MM.1S (cell line): ENCODE results near the gene DEUP1.

Source experiments
- DNase-seq: peaks from one replicate; pipeline ENCODE4 v3.0.0-alpha.2; 2015
- H2AFZ ChIP-seq: fragments of 300-600 bp; sonication (generic); 2 replicates; pipeline ENCODE4 v1.6.0; 2016; ENCODE audit warnings: antibody characterized with exemption, low read length
- H3F3A ChIP-seq: fragments of 300-600 bp; sonication (generic); 2 replicates; pipeline ENCODE4 v1.6.1; 2016; ENCODE audit warnings: mild to moderate bottlenecking, antibody characterized with exemption, low read length, moderate library complexity, mixed read lengths; ENCODE audit not compliant: insufficient read depth
- H3K27ac ChIP-seq: fragments of 300-600 bp; sonication (generic); 2 replicates; pipeline ENCODE4 v1.5.1; 2016; ENCODE audit warnings: mild to moderate bottlenecking, low read length
- H3K27me3 ChIP-seq: fragments of 300-600 bp; sonication (generic); replicated peaks from 2 replicates; pipeline ENCODE4 v1.6.0; 2016; ENCODE audit warnings: low read length; ENCODE audit not compliant: insufficient read depth
- H3K36me3 ChIP-seq: fragments of 300-600 bp; sonication (generic); replicated peaks from 2 replicates; pipeline ENCODE4 v1.6.1; 2016; ENCODE audit warnings: mild to moderate bottlenecking, low read length, mixed read lengths; ENCODE audit not compliant: insufficient read depth
- H3K4me1 ChIP-seq: fragments of 300-600 bp; sonication (generic); 2 replicates; pipeline ENCODE4 v1.6.1; 2016; ENCODE audit warnings: low read length, mixed read lengths
- H3K4me2 ChIP-seq: fragments of 300-600 bp; sonication (generic); 2 replicates; pipeline ENCODE4 v1.6.0; 2016; ENCODE audit warnings: low read depth, low read length
- H3K4me3 ChIP-seq: fragments of 300-600 bp; sonication (generic); 2 replicates; pipeline ENCODE4 v1.5.1; 2016; ENCODE audit warnings: low read length, mixed read lengths
- H3K79me2 ChIP-seq: fragments of 300-600 bp; sonication (generic); 2 replicates; pipeline ENCODE4 v1.6.1; 2016; ENCODE audit warnings: mixed run types, low read length, mixed read lengths
- H3K9ac ChIP-seq: fragments of 300-600 bp; sonication (generic); 2 replicates; pipeline ENCODE4 v1.6.1; 2016; ENCODE audit warnings: low read length, mixed read lengths
- H3K9me2 ChIP-seq: fragments of 300-600 bp; sonication (generic); replicated peaks from 2 replicates; pipeline ENCODE4 v1.6.1; 2016; ENCODE audit warnings: mild to moderate bottlenecking, low read length, mixed read lengths; ENCODE audit not compliant: insufficient read depth
- H3K9me3 ChIP-seq: fragments of 300-600 bp; sonication (generic); replicated peaks from 2 replicates; pipeline ENCODE4 v1.6.1; 2016; ENCODE audit warnings: mild to moderate bottlenecking, low read length, mixed read lengths; ENCODE audit not compliant: insufficient read depth
- H4K20me1 ChIP-seq: fragments of 300-600 bp; sonication (generic); 2 replicates; pipeline ENCODE4 v1.6.1; 2016; ENCODE audit warnings: mild to moderate bottlenecking, low read length, moderate library complexity, mixed read lengths; ENCODE audit not compliant: insufficient read depth
- EZH2 ChIP-seq: fragments of 300-600 bp; sonication (generic); optimal IDR thresholded peaks from 2 replicates; pipeline ENCODE3; 2017; ENCODE audit warnings: low read depth, mild to moderate bottlenecking, antibody characterized with exemption, low read length, mixed read lengths
- EZH2phosphoT487 ChIP-seq: fragments of 300-600 bp; sonication (generic); IDR thresholded peaks from 2 replicates; pipeline ENCODE4 v1.6.1; 2018; ENCODE audit warnings: antibody characterized with exemption, low read length
- TF ChIP-seq, protein P1 (sequence below): fragments of 300-600 bp; sonication (generic); IDR thresholded peaks from 2 replicates; pipeline ENCODE4 v1.5.1; 2016; ENCODE audit warnings: antibody characterized with exemption, low read length, mixed read lengths

Gene DEUP1, protein sequence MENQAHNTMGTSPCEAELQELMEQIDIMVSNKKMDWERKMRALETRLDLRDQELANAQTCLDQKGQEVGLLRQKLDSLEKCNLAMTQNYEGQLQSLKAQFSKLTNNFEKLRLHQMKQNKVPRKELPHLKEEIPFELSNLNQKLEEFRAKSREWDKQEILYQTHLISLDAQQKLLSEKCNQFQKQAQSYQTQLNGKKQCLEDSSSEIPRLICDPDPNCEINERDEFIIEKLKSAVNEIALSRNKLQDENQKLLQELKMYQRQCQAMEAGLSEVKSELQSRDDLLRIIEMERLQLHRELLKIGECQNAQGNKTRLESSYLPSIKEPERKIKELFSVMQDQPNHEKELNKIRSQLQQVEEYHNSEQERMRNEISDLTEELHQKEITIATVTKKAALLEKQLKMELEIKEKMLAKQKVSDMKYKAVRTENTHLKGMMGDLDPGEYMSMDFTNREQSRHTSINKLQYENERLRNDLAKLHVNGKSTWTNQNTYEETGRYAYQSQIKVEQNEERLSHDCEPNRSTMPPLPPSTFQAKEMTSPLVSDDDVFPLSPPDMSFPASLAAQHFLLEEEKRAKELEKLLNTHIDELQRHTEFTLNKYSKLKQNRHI

DNA sequence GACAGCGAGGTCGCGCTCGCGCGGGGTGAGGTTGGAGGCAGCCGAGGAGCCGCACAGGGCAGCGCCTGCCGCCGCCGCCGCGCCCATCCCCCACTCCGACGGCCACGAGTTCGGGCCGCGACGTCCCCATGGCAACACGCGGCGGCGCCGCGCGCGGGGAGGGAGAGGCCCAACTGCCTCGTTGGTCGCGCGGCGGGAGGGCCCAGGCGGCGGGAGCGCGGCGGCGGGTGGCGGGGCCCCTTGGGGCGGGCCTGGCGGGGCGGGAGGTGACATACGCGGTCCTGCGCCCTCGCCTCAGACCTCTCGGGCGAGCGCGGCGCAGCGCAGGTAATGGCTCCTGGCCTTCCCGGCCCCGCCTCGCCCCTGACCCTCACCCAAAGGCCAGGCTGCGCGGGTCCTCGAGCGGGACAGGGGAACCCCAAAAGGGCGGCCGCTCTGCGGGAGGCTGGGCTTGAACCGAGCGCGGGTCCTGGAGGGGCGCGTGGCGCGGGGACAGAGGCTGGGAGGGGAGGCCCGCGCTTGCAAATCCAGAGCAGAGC lies at the start of gene DEUP1:
Gene DEUP1 (plus strand): TSS at position 297 of the 539 bp plus-strand sequence. CDS start 1,518 bp downstream, outside the sequence.
- no peaks in the 10 kb centered on the region for H3K27me3 ChIP-seq
- H3K9ac ChIP-seq: no peak within 1 kb of the TSS
- no peak within 1 kb of the TSS for H3K4me3 ChIP-seq
- H4K20me1 ChIP-seq: no peaks in the 10 kb centered on the region
- no peak for TF ChIP-seq EZH2
- no peaks in the 10 kb centered on the region for H3K79me2 ChIP-seq
- DNase-seq: peak; percentile 11
- H3K4me1 ChIP-seq: no peaks in the 10 kb centered on the region
- 0 out of 2 replicates have a peak within 1 kb of the TSS, but pooled peaks have one; percentile 23 for H2AFZ ChIP-seq
- no peaks in the 10 kb centered on the region for H3K36me3 ChIP-seq
- H3K4me2 ChIP-seq: no peak within 1 kb of the TSS
- H3K9me2 ChIP-seq: no peaks in the 10 kb centered on the region
- no peak within 1 kb of the TSS for H3K27ac ChIP-seq
- no peaks in the 10 kb centered on the region for H3K9me3 ChIP-seq
- no peaks in the 10 kb centered on the region for H3F3A ChIP-seq

DNA sequence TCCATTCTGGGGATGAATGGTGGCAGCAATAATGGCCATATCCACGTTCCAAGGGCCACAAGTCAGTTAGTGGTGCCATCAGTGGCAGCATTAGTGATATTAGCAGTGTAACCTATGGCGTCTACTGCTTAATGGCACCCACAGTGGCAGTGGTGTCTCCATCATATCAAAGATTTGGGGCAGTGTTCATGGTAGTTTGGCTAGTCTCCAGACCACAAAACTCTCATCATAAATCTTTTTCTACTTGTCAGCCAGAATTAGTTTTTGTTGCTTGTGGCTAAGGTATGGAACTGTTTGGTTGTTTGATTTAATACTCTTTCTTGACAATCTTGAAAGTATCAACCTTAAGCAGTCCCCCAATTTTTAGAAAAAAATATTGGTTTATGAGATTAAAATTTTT lies 45.1 kb upstream of the DEUP1 start:
- TF ChIP-seq EZH2 (no peak), EZH2phosphoT487 (no peak)
- Histone ChIP-seq H3K27me3 (no peaks in the 10 kb centered on the region), H3F3A (no peaks in the 10 kb centered on the region), H2AFZ (no peak overlapping the region), H3K9ac (no peak overlapping the region), H3K4me1 (no peaks in the 10 kb centered on the region), H3K9me3 (no peaks in the 10 kb centered on the region), H3K36me3 (no peaks in the 10 kb centered on the region), H4K20me1 (no peaks in the 10 kb centered on the region), H3K9me2 (no peaks in the 10 kb centered on the region), H3K4me3 (no peak overlapping the region), H3K27ac (no peak overlapping the region), H3K79me2 (no peaks in the 10 kb centered on the region), H3K4me2 (no peak overlapping the region)
- no peak for DNase-seq

DNA sequence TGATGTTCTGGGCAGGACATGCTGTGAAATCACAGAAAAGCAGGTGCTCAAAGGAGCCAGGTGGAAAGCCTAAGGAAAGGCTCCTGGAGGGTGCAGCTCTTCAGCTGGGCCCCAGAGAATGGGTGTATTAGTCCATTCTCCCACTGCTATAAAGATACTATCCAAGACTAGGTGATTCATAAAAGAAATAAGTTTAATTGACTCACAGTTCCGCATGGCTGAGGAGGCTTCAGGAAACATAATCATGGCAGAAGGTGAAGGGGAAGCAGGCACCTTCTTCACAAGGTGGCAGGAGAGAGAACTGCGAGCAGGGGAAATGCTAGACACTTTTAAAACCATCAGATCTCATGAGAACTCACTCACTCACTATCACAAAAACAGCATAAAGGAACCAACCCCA lies 43.1 kb upstream of the DEUP1 start:
- no peaks in the 10 kb centered on the region for H3K9me2 ChIP-seq
- no peaks in the 10 kb centered on the region for H3K4me1 ChIP-seq
- no peak for TF ChIP-seq EZH2
- TF ChIP-seq EZH2phosphoT487: no peak
- TF ChIP-seq, protein P1, sequence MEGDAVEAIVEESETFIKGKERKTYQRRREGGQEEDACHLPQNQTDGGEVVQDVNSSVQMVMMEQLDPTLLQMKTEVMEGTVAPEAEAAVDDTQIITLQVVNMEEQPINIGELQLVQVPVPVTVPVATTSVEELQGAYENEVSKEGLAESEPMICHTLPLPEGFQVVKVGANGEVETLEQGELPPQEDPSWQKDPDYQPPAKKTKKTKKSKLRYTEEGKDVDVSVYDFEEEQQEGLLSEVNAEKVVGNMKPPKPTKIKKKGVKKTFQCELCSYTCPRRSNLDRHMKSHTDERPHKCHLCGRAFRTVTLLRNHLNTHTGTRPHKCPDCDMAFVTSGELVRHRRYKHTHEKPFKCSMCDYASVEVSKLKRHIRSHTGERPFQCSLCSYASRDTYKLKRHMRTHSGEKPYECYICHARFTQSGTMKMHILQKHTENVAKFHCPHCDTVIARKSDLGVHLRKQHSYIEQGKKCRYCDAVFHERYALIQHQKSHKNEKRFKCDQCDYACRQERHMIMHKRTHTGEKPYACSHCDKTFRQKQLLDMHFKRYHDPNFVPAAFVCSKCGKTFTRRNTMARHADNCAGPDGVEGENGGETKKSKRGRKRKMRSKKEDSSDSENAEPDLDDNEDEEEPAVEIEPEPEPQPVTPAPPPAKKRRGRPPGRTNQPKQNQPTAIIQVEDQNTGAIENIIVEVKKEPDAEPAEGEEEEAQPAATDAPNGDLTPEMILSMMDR: no peak
- no peaks in the 10 kb centered on the region for H3F3A ChIP-seq
- no peak overlapping the region for H3K4me3 ChIP-seq
- DNase-seq: no peak
- no peaks in the 10 kb centered on the region for H3K27me3 ChIP-seq
- H4K20me1 ChIP-seq: no peaks in the 10 kb centered on the region
- H3K27ac ChIP-seq: no peak overlapping the region
- no peaks in the 10 kb centered on the region for H3K79me2 ChIP-seq
- H3K9ac ChIP-seq: no peak overlapping the region
- H3K36me3 ChIP-seq: no peaks in the 10 kb centered on the region
- no peak overlapping the region for H2AFZ ChIP-seq
- no peaks in the 10 kb centered on the region for H3K9me3 ChIP-seq
- H3K4me2 ChIP-seq: no peak overlapping the region

DNA sequence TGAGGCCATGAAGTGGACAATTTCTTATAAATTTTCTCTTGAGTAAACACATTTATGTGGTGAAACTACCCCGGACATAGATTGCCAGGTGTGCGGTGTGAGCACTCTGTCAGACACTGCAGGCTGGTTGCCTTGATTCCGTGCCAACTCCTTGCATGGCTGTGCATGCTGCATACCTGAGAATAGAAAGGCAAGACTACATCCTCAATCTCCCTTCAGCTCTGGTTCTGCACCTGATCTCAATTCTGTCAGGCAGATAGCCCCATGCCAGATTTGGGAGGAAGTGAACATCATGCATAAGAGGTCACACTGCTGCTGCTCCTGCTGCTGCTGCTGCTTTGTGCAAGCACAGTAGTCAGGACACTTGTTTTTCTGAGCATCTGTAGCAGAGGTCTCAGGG lies 42.5 kb upstream of the DEUP1 start:
- Histone ChIP-seq H3K4me3 (no peak overlapping the region), H3F3A (no peaks in the 10 kb centered on the region), H3K9me3 (no peaks in the 10 kb centered on the region), H4K20me1 (no peaks in the 10 kb centered on the region), H3K27ac (no peak overlapping the region), H3K27me3 (no peaks in the 10 kb centered on the region), H3K4me1 (no peaks in the 10 kb centered on the region), H2AFZ (no peak overlapping the region), H3K9ac (no peak overlapping the region), H3K79me2 (no peaks in the 10 kb centered on the region), H3K4me2 (no peak overlapping the region), H3K36me3 (no peaks in the 10 kb centered on the region), H3K9me2 (no peaks in the 10 kb centered on the region)
- TF ChIP-seq EZH2phosphoT487 (no peak), EZH2 (no peak)
- TF ChIP-seq, protein P1: no peak
- DNase-seq: no peak
